Thoracic aorta (tissue), 2 donors: ENCODE measurements around the gene AK8. TPM values are rescaled to one million over a fixed set of nuclear protein-coding genes. Genes with fewer than 3 reads are reported as not detected.

Source experiments
- ATAC-seq: fragments of 150-250 bp; one replicate; pipeline ENCODE4 v1.8.0; 2017; ENCODE audit warnings: low read depth; ENCODE audit not compliant: insufficient number of reproducible peaks, low FRiP score
- DNase-seq: peaks from one replicate; pipeline ENCODE4 v3.0.0-alpha.2; 2020; ENCODE audit warnings: low spot score
- H3K27ac ChIP-seq, 2 donors: fragments of 200-600 bp; sonication (generic); 1 replicate in 1 of 2; 2 replicates in 1 of 2; pipeline ENCODE4 v1.5.1; 2016; ENCODE audit warnings: mild to moderate bottlenecking in 2 of 2, moderate library complexity in 2 of 2
- H3K27me3 ChIP-seq: fragments of 200-600 bp; sonication (generic); replicated peaks from 2 replicates; pipeline ENCODE4 v1.6.0; 2016; ENCODE audit warnings: mild to moderate bottlenecking; ENCODE audit not compliant: insufficient read depth
- H3K36me3 ChIP-seq: fragments of 200-600 bp; sonication (generic); one replicate; pipeline ENCODE4 v1.5.1; 2016
- H3K4me1 ChIP-seq, 2 donors: fragments of 200-600 bp; sonication (generic); 1 replicate in 1 of 2; 2 replicates in 1 of 2; pipeline versions ENCODE4 v1.5.1 to v1.6.0; 2016; ENCODE audit warnings: low read depth in 2 of 2, mild to moderate bottlenecking in 1 of 2; ENCODE audit not compliant: control insufficient read depth in 1 of 2
- H3K4me3 ChIP-seq: fragments of 200-600 bp; sonication (generic); 2 replicates; pipeline ENCODE4 v1.5.1; 2016; ENCODE audit warnings: mild to moderate bottlenecking
- H3K9me3 ChIP-seq: fragments of 200-600 bp; sonication (generic); 2 replicates; pipeline ENCODE4 v1.5.1; 2016
- total RNA-seq, 2 donors: library from RNA; depleted of rRNA; stranded (reverse); fragments of >200 nt; gene quantifications; one replicate each; pipeline versions ENCODE4 v1.1.0 to v1.2.3, GENCODE V29; 2016
- TF ChIP-seq, protein P1 (sequence below): fragments of 200-600 bp; sonication (generic); IDR thresholded peaks from one replicate; pipeline ENCODE4 v1.5.1; 2019; ENCODE audit warnings: antibody characterized with exemption

AK8 gene
- total RNA-seq, 2 donors from 2014 or later = 0.42 to 0.54 TPM

DNA sequence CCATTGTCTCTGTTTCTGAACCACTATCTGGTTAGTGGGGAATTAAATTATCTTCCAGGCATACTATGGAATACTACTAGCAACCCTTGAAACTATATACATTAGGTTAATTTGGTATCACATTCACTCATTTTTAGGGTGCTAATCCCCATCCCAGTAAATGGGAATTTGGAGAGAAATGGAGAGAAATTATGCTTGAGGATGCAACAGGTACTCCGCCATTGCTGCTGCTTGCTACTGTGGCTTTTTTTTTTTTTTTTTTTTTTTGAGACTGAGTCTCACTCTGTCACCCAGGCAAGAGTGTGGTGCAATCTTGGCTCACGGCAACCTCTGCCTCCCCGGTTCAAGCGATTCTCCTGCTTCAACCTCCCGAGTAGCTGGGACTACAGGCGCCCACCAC, 66.1 kb downstream of the AK8 start:
- Histone ChIP-seq H3K36me3 (no peaks in the 10 kb centered on the region), H3K4me1 (no peaks in the 10 kb centered on the region), H3K4me3 (no peak overlapping the region), H3K27me3 (no peaks in the 10 kb centered on the region), H3K9me3 (no peaks in the 10 kb centered on the region), H3K27ac (no peak overlapping the region)
- TF ChIP-seq, protein P1, sequence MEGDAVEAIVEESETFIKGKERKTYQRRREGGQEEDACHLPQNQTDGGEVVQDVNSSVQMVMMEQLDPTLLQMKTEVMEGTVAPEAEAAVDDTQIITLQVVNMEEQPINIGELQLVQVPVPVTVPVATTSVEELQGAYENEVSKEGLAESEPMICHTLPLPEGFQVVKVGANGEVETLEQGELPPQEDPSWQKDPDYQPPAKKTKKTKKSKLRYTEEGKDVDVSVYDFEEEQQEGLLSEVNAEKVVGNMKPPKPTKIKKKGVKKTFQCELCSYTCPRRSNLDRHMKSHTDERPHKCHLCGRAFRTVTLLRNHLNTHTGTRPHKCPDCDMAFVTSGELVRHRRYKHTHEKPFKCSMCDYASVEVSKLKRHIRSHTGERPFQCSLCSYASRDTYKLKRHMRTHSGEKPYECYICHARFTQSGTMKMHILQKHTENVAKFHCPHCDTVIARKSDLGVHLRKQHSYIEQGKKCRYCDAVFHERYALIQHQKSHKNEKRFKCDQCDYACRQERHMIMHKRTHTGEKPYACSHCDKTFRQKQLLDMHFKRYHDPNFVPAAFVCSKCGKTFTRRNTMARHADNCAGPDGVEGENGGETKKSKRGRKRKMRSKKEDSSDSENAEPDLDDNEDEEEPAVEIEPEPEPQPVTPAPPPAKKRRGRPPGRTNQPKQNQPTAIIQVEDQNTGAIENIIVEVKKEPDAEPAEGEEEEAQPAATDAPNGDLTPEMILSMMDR = no peak
- DNase-seq = no peak
- no peak for ATAC-seq

DNA sequence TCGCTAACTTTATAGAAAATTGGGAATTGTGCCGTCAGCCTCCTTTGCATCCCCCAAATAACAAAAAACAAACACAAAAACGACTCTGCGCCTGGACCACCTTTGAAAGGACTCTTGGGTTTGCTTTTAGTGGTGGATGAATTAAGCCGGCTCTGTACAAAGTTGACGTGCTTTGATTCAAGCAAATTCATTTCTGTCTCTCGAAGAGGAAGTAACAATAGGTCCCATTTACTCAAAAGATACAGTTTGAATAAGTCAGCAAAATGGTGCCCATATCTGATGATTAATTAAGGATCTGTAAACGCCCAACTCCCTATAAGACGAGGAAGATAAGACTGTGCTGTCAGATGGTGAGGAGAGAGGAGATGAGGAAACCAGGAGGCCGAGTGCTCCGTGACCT, 67.8 kb downstream of the AK8 start:
- no peak overlapping the region for H3K4me3 ChIP-seq
- no peaks in the 10 kb centered on the region for H3K4me1 ChIP-seq
- no peaks in the 10 kb centered on the region for H3K36me3 ChIP-seq
- H3K27me3 ChIP-seq = no peaks in the 10 kb centered on the region
- no peak for ATAC-seq
- TF ChIP-seq, protein P1 = no peak
- no peak for DNase-seq
- H3K27ac ChIP-seq = no peak overlapping the region
- H3K9me3 ChIP-seq = no peaks in the 10 kb centered on the region

DNA sequence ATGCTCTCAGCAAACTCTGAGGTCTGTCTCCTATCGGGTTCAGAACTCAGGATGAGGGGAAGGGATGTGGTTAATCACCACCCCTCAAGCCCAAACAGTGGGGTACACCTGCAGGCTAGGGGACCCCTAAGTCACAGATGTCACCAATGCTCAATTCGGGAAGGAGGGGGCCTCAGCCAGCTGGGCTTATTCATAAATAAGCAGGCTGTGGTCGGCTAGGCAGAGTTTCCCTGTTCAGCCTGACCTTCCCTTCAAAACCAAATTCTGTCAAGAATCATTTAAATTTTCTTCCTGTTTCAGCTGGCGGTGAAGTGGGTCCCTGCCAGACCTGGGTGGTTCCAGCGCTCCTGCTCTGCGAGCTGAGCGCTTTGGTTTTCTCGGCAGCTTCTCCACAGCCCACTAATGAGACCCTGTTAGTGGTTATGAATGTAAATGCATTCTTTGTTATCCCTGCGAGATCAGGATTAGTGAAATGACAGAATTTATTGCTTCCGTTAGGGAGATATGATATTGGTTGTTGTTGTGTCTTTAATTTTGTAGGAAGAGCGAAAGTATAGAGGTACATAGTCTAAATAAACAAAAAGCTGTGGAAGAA, 68.3 kb downstream of the AK8 start:
- Histone ChIP-seq H3K4me3 (no peak overlapping the region), H3K27ac (no peak overlapping the region), H3K9me3 (no peaks in the 10 kb centered on the region), H3K27me3 (no peaks in the 10 kb centered on the region), H3K4me1 (no peaks in the 10 kb centered on the region), H3K36me3 (no peaks in the 10 kb centered on the region)
- ATAC-seq (no peak), DNase-seq (no peak)
- TF ChIP-seq, protein P1 = no peak

DNA sequence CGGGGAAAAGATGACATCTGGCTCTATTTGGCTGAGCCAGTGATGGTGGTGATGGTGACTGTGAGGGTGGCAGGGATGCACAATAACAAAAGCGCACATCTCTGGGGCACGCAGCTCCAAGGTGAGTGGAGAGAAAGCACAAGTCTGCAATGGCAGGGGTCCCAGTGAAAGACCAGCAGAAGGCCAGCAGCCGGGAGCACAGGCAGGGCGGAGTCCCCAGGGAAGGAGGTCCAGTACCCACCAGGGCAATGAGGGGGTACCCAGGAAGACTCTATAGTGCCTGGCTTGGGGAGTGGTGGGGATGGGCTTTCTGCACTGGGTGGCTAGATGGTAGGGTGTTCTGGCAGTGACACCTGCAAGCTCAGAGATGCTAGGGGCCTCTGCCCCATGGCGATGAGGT, 69.4 kb downstream of the AK8 start:
- no peak for ATAC-seq
- DNase-seq = no peak
- Histone ChIP-seq H3K27me3 (no peaks in the 10 kb centered on the region), H3K4me3 (no peak overlapping the region), H3K4me1 (no peaks in the 10 kb centered on the region), H3K27ac (no peak overlapping the region), H3K36me3 (no peaks in the 10 kb centered on the region), H3K9me3 (no peaks in the 10 kb centered on the region)
- TF ChIP-seq, protein P1 = no peak

DNA sequence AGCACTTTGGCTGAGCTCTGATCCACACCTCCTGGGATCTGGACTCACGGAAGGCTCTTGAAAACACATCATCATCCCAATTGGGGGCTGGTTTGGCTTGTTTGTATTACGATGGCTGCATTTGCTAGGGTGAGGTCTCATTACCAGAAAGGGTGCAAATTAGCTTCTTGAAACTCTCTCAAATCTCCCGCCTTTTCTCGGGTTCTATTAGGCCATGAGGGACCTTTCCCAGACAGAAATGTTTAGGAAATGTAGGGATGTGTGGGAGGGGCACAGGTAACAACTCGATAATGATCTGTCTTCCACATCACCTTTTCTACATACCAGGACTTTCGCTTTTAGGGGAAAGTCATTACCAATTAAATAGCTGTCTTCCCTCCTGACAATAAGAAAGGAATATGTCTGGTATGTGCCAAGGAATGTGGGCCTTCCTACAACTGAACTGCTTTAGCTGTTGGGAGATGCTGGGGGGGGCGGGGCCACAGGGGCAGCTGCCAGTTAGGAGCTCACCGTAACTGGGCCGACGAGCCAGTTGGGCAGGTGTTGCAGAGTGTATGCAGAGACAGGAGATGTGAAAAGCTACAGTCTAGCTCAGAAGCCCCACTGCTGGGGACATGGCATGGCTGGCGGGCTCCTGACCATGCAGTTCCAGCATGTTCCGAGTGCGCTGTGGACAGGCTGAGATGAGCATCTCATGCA, 71.2 kb downstream of the AK8 start:
- ATAC-seq (no peak), DNase-seq (no peak)
- no peak overlapping the region for H3K27ac ChIP-seq
- H3K4me3 ChIP-seq = no peak overlapping the region
- H3K4me1 ChIP-seq = no peaks in the 10 kb centered on the region
- TF ChIP-seq, protein P1 = no peak
- no peaks in the 10 kb centered on the region for H3K27me3 ChIP-seq
- no peaks in the 10 kb centered on the region for H3K36me3 ChIP-seq
- no peaks in the 10 kb centered on the region for H3K9me3 ChIP-seq
